Body of pancreas (tissue), 4 donors: ENCODE data around the gene SH2D7.

Experiments used
- POLR2A ChIP-seq, 3 donors: fragments of 450-650 bp; IDR thresholded peaks; one replicate each; pipeline ENCODE4 v1.6.1; 2016; ENCODE audit warnings: antibody characterized with exemption in 3 of 3, mild to moderate bottlenecking in 2 of 3
- TF ChIP-seq, protein P1 (sequence below), 7 experiments: fragments of 450-650 bp in 4 of 7; fragments of 200-600 bp in 3 of 7; sonication (generic) in 3 of 7; IDR thresholded peaks; one replicate each; pipeline ENCODE4 v1.5.1; 2016 to 2019; ENCODE audit warnings: antibody characterized with exemption in 7 of 7

DNA sequence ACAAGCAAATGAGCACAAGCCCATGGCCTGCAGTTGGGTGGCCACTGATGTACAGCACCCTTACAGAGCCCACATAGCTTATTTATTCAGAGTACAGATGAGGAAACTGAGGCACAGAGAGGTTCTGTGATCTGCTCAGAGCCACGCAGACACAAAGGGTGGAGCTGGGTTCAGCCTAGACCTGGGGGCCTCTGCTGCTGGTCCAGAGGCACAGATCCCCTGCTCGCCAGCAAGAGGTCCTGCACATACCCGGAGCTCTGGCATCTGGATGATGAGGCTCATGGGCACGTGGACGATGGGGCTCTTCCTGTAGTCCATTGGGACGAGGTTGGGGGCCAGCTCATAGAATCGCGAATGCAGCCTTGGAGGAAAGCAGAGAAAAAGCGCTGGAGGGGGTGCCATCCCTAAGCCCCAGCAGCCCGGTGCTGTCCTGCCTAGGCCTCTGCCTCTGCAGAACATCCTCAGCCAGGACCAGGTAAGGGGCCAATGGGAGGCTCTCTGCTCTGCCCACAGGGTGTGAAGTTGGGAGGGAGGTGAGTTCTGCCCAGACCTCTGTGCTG is 18.6 kb downstream of the SH2D7 start:
- no peak for TF ChIP-seq POLR2A (IDR thresholded peaks at IDR 0.05)
- TF ChIP-seq, protein P1, sequence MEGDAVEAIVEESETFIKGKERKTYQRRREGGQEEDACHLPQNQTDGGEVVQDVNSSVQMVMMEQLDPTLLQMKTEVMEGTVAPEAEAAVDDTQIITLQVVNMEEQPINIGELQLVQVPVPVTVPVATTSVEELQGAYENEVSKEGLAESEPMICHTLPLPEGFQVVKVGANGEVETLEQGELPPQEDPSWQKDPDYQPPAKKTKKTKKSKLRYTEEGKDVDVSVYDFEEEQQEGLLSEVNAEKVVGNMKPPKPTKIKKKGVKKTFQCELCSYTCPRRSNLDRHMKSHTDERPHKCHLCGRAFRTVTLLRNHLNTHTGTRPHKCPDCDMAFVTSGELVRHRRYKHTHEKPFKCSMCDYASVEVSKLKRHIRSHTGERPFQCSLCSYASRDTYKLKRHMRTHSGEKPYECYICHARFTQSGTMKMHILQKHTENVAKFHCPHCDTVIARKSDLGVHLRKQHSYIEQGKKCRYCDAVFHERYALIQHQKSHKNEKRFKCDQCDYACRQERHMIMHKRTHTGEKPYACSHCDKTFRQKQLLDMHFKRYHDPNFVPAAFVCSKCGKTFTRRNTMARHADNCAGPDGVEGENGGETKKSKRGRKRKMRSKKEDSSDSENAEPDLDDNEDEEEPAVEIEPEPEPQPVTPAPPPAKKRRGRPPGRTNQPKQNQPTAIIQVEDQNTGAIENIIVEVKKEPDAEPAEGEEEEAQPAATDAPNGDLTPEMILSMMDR (IDR thresholded peaks at IDR 0.05), result no peak
